GM19468 (cell line): ENCODE data around the gene KMT2E.
"Not testable (repeated sequence)": the region's sequence is repeated elsewhere in the genome, so short reads cannot be mapped to it uniquely, and the experiment has no call there.

Experiments used
- ATAC-seq: cut with Tn5 transposase; IDR thresholded peaks from one replicate; pipeline ENCODE4 v1.9.1; 2021; ENCODE audit warnings: mild to moderate bottlenecking, moderate library complexity, moderate number of reproducible peaks; ENCODE audit not compliant: unreplicated experiment; ENCODE audit errors: extremely low read depth

The KMT2E gene

GRCh38 chr7:105005006-105005405 lies 9.0 kb upstream of the KMT2E start:
- ATAC-seq: not testable (repeated sequence)

- ATAC-seq: not testable (repeated sequence)
Observed at GRCh38 chr7:105005486-105005885, 8.5 kb upstream of the KMT2E start.

GRCh38 chr7:105006367-105007136 lies 7.5 kb upstream of the KMT2E start:
- no peak for ATAC-seq

GRCh38 chr7:105007298-105007697 lies 6.7 kb upstream of the KMT2E start:
- no peak for ATAC-seq

- ATAC-seq: no peak
Observed at GRCh38 chr7:105009667-105010503, 4.1 kb upstream of the KMT2E start.

- no peak for ATAC-seq
Observed at GRCh38 chr7:105010504-105011130, 3.4 kb upstream of the KMT2E start.

GRCh38 chr7:105011141-105011830 lies 2.7 kb upstream of the KMT2E start:
- ATAC-seq: no peak

GRCh38 chr7:105011831-105012502 lies 2.0 kb upstream of the KMT2E start:
- ATAC-seq: no peak

GRCh38 chr7:105012503-105013220 lies 1.3 kb upstream of the KMT2E start:
- ATAC-seq: peak; percentile 59

GRCh38 chr7:105013221-105013815 lies 687 bp upstream of the KMT2E start:
- peak; percentile 17 for ATAC-seq

- no peak for ATAC-seq
Observed at GRCh38 chr7:105014693-105015389, 836 bp downstream of the KMT2E start.

GRCh38 chr7:105015390-105015965 lies 1.5 kb downstream of the KMT2E start:
- ATAC-seq: no peak

GRCh38 chr7:105016068-105016708 lies 2.2 kb downstream of the KMT2E start:
- no peak for ATAC-seq

GRCh38 chr7:105016709-105017656 lies 3.0 kb downstream of the KMT2E start:
- no peak for ATAC-seq

- ATAC-seq: no peak
Observed at GRCh38 chr7:105017657-105018365, 3.8 kb downstream of the KMT2E start.

GRCh38 chr7:105019269-105019668 lies 5.3 kb downstream of the KMT2E start:
- ATAC-seq: no peak
